Activated CD8-positive, alpha-beta memory T cell treated with anti-CD3 and anti-CD28 coated beads for 1 hour (primary cell): ENCODE results near the gene PRR5.

ENCODE experiments used
- DNase-seq, 2 donors: peaks; one replicate each; pipeline ENCODE4 v3.0.0-alpha.2; 2020; ENCODE audit warnings: low read depth in 1 of 2; ENCODE audit errors: extremely low read depth in 1 of 2

Gene PRR5

DNA sequence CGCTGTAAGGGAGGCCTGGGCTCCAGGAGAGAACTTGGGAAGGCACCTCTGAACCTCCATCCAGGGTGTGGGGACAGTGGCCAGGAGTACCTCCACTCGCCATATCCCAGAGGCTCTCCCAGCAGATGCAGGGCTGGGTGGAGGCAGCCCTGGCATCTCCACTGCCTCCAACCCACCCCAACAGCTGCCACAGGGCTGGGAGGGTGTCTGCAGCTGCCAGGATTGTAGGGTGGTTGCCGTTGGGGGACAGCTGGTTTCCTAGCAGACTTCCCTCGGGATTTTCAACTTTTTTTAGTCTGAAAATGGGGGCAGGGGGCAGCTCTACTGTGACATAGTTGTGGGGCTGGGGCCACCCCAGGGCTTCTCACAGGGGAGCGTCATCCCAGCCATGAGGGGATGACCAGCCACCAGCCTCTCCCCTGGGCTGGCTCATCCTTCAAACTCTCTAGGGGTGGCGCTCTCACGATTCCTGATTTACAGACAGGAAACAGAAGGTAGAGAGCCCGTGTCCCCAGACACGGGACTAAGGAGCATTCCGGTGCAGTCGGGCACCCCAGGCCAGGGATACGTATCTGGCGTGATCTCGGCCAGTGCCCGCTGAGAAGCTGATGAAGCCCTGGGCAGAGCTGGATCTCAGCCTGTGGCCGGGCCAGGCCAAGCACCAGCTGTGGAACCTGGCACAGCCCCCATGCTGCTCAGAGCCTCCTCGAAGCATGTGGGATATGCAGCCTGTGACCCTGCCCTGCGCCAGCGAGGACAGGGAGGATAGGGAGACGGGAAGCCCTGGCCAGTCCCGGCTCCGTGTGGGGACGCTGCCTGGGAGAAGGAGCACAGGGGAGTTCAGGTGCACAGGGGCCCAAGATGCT is 9.9 kb downstream of the PRR5 start:
- no peak for DNase-seq

DNA sequence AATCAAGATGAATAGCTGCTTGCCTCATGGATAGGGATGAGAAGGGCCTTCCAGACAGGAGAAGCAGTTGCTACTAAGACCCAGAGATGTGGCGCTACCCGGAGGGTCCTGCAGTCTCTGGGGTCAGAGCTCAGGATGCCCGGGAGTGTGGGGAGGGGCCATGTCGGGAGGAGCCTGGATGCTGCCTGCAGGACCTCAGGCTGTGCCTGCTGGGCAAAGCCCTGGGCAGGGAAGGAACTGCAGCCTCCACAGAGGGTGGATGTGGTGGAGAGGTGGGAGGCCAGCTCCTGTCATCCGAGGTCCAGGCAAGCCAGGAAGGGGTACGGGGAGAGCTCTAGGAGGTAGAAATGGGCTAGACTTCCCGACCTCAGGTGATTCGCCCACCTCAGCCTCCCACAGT is 11.0 kb downstream of the PRR5 start:
- no peak for DNase-seq

DNA sequence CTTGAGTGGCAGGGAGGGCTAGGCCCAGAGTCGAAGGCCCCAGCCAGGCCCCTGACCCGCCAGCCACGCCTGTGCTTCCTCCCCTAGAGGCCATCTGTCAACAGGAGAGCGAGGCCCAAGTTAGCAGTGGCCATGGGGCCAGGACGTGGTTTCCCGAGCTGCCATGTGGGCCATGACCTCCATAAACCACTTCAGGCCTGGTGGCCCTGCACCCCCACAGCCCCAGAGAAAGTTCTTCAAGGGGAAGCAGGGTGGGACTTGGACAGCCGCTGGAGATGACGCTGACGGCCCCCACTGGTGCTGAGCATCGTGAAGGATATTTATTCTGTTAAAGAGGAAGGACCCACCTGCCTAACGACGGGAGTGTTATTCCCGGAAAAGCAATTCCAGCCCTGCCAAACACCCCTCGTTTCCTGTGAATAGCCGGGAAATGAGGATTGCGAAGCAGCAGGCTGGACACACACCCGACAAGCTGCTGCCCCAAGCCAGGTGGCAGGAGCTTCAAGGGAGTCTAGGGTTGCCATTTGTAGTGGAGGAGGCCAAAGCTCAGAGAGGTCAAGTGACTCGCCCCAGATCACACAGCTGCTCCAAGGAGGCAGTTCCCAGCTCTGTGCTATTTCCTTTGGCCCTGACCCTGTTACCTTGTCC is 12.8 kb downstream of the PRR5 start:
- no peak for DNase-seq

DNA sequence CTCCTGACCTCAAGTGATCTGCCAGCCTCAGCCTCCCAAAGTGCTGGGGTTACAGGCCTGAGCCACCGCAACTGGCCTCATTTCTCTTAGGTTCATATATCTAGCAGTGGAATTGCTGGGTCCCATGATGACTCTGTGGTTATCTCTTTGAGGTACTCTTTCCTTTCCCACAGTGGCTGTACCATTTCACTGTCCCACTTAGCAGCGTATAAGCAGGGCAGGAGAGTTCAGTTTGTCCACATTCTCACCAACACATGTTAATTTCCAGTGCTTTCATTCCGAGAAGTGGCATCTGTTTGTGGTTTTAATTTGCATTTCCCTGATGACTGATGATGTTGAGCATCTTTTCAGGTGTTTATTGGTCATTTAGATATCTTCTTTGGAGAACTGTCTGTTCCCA is 16.4 kb downstream of the PRR5 start:
- no peak for DNase-seq

DNA sequence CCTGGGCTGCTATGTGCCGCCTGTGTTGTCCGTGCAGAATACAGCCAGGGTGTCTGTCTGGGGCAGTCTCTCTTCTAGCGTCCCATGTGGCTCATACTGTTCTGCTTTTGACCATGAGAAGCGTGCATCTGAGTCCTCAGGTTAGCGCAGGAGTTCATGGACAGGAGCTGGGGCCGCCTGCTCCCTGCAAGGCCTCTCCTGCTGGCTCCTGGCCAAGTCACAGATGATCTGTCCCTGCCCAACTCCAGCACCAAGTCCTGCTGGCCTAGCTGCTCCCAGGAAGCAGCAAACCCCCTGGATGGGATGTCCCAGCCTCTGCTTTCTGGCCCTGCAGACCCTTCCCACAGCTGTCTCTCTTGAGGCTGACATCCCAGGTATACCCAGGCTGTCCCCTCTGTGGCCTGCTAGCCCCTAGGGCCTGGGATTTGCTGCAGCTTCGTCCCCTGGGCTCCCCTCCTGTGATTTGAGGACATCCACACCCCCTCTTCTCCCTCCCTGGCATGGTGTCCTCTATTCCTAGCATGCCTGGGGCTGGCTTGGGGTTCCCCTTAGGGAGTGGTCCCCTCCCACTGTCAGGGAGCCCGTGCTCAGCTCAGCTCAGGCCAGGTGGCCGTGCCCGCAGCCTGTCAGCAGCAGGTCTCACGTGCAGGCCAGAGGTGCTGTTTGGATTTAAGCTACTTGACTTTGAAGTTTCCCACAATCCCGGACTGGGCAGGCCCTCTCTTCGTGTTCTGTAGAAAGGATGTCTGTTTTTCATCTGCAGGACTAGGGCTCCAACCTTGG is 17.8 kb downstream of the PRR5 start:
- DNase-seq: no peak

DNA sequence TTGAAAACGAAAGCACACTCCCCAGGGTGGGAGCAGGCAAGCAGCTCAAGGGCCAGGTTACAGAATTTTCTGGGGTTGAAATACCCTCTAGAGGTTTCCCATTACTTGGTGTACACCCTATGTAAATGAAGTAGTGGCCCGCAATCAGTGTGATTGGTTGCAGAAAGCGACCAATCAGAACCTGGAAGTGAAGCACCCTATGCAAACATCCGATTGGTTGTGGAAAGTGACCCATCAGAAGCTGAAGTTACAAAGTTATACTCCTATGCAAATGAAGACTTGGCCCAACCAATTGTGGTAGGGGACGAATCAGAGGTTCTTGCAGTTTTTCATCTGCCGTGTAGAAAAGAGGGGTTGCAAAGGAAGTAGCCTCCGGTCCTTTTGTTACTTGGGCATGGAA is 19.2 kb downstream of the PRR5 start:
- no peak for DNase-seq

DNA sequence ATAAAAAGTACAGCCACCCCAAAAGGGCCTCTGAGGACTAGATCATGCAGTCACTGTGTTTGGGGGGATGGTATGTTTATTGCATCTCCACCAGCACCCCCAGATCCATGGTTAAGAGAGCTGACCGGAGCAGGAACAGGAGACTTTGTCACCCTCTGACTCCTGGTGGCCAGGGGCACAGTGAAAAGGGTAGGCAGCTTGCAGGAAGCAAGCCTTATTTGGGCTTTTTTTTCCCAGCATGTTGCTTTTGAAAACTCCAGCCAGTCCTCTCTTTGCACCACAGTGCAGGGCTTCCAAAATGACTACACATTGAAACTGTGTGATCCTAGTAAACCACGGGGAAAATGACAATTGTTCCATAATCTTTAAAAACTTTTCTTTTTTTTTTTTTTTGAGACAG is 20.6 kb downstream of the PRR5 start:
- DNase-seq: no peak

DNA sequence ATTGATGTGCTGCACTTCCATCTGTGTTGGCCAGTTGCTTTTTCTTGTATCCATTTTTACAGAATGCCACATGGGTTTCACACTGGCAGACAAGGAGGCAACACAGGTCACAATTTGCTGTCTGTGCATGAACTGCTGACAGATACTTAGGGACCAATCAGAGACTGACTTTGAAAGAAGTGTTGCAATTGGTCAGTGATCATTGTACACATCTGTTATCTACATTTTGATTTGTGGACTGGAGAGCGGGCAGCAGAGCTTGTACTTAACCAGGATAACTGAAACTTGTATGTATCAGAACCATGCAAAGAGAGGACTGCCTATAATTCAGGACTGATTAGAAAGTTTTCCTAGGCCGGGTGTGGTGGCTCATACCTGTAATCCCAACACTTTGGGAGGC is 21.8 kb downstream of the PRR5 start:
- no peak for DNase-seq

DNA sequence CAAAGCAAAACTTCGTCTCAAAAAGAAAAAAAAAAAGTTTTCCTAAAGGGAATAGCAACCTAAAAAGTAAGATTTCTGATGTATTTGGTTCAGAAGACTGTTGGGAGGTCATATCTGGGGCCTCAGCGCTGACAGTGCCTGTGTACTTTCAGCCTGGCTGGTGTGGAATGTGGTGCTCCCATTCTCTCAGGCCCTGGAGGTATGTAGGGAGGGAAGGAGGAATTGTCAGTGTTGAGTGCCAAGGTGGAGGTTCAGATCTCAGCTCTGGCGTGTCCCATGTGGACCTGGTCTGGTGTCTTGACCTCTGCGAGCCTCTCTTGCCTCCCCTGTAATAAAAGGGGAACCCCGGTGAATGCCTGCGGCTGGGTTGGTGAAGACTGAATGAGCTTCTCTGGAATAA is 22.4 kb downstream of the PRR5 start:
- no peak for DNase-seq

DNA sequence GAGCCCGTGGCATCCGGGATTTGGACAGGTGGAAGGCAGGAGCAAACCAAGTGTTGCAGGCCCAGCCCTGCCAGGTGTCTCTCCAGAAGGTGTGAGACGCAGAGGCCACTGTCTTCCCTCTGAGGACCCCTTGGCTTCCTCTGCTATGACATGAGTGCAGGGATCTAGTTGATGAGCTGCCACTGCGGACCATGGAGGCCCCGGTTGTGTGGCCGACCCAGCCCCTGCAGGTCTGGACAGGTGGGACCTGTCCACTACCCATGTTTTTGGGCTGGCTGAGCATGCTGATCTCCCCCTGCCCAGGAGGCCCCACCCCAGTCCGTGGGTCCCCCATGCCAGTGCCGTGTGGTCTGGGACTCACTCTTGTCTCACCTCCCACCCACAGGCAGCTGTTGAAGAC is 22.9 kb downstream of the PRR5 start:
- no peak for DNase-seq

DNA sequence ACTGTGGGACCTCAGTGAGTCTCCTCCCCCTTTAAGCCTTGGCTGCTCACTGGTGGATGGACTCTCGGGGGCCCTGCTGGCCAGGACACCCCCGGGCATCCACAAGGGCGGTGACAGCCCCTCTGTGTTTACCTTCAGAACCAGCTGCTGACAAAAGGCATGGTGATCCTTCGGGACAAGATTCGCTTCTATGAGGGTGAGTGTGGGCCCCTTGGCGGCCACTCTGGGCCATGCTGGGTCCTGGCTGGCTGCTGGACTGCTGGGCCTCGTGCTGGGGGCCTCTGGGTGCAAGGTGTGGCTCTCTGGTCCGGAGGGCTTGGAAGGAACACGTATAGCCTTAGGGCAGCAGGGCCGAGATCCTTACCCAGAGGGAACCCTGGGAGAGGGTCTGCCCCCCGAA is 24.4 kb downstream of the PRR5 start:
- no peak for DNase-seq

DNA sequence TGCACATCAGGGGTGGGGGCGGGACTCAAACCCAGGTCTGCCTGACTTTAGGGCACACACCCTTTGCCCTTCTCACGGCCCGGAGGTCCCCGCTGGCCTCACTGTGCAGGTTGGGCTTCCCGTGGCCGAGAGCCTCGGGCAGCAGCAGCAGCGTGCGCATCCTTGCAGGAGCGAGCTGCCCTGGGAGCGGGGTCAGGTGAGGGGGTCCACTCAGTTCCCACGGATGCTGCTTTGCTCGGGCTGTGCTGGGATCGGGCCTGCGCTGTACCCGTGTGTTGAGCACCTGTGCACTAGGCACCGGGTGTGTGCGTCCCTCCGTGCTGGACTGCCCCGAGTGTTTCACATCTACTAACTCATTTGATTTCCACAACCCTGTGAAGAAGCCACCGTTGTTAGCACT is 25.1 kb downstream of the PRR5 start:
- no peak for DNase-seq

DNA sequence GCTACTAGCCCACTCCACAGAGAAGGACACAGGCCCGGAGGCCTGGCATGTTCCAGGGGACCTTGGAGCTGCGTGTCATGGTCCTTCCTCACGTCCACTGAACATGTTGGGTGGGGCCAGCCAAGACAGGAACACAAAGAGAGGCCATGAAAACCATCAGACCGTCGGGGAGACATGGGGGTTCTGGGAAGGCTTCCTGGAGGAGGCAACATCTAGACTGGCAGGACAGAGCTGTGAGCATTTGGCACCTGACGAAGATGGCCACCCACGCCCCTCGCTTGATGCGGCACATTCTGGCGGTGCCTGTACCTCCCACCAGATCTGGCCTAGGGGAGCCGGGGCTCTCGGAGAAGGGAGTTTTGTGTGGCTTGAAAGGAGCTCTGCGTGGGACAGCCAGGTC is 25.7 kb downstream of the PRR5 start:
- DNase-seq: no peak

DNA sequence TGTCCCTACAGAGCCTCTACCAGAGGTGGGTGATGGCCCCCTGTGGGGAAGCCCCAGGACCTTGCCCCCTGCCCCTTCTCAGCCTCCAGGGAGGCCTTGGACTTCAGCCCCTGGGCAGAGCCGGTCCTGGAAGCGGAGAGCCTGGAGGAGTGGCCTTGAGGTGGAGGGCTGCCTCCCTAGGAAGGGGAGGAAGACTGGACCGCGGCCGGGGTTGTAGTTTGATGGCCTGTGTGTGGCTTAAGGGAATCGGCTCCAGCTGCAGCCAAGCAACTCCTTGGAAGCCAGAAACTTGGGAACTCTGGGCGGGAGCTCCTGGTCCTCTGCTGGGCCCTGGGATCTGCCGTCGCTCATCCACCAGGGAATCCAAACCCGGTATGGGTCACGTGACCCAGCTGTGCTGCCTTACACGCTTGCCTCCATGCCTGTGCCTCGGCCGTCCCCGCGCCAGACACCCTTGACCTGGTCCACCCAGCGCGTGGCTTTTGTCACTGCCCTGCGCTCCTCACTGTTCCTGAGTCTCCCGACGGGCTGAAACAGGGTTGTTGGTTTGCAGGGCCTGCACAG is 26.8 kb downstream of the PRR5 start:
- DNase-seq: no peak

DNA sequence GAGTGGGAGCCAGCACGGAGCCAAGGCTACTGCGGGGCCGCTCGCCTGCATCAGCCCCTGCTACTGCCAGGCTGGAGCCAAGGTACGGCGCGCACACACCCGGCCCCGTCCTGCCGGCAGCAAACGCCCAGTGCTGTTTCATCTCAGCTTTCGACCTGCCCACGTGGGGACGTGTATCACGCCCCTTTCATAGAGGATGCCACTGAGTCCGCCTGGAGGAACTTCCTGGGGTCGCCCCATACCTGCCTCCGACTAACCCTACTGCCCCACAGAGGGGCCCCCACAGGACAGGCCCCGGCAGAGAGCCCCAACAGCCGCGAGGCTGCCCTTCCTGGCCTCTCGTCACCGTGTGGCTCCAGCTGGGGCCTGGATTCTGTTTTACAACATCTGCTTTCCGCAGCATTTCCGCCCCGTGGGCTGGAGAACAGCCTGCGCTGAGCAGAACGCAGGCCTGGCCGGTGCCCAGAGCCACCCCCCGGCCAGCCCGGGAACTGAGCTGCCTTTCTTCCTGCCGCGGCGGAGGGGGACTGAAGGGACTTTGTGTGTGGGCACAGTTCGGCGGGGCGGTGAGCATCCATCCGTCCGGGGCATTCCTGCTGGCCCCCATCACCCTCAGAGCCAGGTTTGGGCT is 27.5 kb downstream of the PRR5 start:
- DNase-seq: no peak

DNA sequence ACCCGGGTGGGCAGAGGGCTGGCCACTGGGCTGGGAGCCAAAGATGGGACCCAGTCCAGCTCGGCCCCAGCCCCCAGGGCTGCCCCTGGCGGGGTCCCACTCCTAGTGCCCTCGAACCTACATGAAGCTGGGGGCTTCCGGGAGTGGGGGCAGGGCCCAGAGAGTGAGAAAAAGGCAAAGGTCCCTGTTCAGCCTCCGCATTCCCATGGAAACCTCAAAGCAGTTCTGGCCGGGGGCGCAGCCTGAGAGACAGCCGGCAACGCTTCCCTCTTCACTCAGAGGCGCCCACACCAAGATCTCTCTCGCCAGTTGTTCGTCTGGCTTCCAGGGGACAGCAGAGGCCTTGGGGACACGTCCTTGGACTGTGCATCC is 28.0 kb downstream of the PRR5 start:
- DNase-seq: no peak

DNA sequence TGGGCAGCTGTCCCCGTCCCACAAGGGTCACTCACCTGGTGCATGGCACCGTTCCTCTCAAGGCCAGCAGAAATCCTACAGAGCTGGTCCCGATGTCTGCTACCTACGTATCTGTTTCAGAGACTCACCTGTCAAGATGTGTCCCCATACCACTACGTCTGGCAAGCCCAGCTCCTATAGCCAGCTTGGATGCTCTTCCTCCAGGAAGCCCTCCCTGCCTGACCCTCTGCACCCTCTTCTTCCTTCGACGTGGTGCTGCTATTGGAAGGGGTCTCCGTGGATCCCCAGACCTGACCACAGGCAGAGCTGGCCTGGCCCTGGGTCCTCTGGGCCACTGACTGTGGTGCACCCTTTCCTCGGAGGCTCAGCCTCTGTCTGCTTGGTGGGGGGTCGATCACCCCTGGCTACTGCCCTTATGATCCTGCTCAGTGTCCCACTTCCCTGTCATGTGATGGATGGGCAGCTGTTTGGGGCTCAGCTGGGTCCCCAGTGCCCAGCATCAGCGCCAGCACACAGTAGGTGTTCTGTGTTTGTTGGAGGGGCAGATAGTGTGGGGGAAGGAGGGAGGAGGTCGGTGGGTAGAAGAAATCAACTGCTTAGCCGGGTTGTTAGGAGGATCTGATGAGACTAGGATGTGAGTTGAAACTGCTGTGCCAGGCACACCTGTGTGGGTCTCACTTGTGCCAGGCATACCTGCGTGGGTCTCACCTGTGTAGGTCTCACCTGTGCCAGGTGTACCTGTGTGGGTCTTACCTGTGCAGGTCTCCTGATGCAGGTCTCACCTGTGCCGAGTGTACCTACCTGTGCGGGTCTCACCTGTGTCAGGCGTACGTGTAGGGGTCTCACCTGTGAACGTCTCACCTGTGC is 28.7 kb downstream of the PRR5 start:
- DNase-seq: no peak

DNA sequence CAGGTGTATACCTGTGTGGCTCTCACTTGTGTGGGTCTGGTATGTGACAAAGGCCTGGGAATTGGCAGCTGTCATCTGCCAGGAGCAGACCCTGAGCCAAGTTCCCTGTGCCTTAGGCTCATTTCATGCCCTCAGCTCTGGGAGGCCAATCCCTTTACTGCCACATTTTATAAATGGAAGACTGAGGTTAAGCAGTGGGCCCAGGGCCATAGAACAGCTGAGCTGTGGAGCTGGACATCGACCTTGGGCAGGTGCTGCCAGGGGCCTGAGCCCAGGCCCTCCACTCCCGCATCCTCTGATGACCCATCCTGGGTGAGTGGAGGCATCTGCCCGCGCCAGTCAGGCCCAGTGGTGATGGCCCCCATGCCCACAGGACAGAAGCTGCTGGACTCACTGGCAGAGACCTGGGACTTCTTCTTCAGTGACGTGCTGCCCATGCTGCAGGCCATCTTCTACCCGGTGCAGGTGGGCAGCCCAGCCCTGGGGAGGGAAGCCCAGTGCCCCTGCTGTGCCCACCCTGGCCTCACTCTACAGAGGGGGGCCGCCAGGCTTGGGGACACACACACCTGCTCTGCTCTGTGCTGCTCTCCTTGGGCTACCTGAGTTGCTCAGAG is 29.5 kb downstream of the PRR5 start:
- no peak for DNase-seq

DNA sequence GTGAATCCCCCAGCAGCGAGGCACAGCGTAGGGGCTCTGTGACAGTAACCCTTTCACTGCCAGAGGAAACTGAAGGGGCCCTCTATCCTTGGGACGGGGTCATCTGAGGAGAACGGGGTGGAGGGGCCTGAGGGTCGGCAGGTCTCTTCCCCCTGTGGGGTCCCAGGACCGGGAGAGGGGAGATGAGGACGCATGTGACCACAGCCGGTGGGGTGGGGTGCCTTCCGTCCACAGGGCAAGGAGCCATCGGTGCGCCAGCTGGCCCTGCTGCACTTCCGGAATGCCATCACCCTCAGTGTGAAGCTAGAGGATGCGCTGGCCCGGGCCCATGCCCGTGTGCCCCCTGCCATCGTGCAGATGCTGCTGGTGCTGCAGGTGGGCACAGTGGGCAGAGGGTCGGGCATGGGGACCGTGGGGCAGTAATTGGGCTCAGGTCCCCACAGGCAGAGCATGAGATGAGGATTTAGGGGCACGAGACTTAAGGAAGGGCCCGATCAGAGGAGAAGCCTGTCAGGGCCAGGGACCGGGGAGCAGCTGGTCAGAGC is 30.1 kb downstream of the PRR5 start:
- no peak for DNase-seq
